Measurements from ENCODE around the gene CDH4. TPM values are rescaled to one million over a fixed set of nuclear protein-coding genes. Genes with fewer than 3 reads are reported as not detected.

Gene CDH4
- total RNA-seq, 1 donor from 2014 or later: 2.9 TPM

GRCh38 chr20:61297986-61298385 is 45.9 kb downstream of the CDH4 start:
- H3K36me3 ChIP-seq: no peaks in the 10 kb centered on the region
- no peaks in the 10 kb centered on the region for H3K9me3 Mint-ChIP-seq
- H3K4me2 ChIP-seq: no peak overlapping the region
- TF ChIP-seq CTCF (IDR thresholded peaks at IDR 0.05): no peak
- H3K27ac Mint-ChIP-seq: no peak overlapping the region
- no peak overlapping the region for H2AFZ ChIP-seq (replicated peaks)
- no peaks in the 10 kb centered on the region for H4K20me1 ChIP-seq (ENCODE audit: low read depth)
- H3K27me3 ChIP-seq: no peaks in the 10 kb centered on the region
- peaks cover 43% of the 10 kb centered on the region for H3K4me1 Mint-ChIP-seq
- DNase-seq (ENCODE audit: low spot score): no peak
- peaks cover 6% of the 10 kb centered on the region for H3K27me3 Mint-ChIP-seq (ENCODE audit: insufficient read depth, low read depth)
- no peaks in the 10 kb centered on the region for H3K79me2 ChIP-seq (ENCODE audit: low read depth)
- H3K4me3 ChIP-seq: no peak overlapping the region
- H3F3A ChIP-seq (ENCODE audit: low read depth): no peaks in the 10 kb centered on the region
- H3K9me3 ChIP-seq (ENCODE audit: low read depth): no peaks in the 10 kb centered on the region
- H3K36me3 Mint-ChIP-seq: peaks cover 7% of the 10 kb centered on the region
- peaks cover 11% of the 10 kb centered on the region for H3K4me1 ChIP-seq
- H3K27ac ChIP-seq: no peak overlapping the region
- no peak overlapping the region for H3K9ac ChIP-seq
- no peak overlapping the region for H3K4me3 Mint-ChIP-seq

GRCh38 chr20:61298661-61299060 is 46.6 kb downstream of the CDH4 start:
- H3K27me3 ChIP-seq: no peaks in the 10 kb centered on the region
- no peaks in the 10 kb centered on the region for H3K36me3 ChIP-seq
- H3F3A ChIP-seq (ENCODE audit: low read depth): no peaks in the 10 kb centered on the region
- H3K9me3 ChIP-seq (ENCODE audit: low read depth): no peaks in the 10 kb centered on the region
- H3K27me3 Mint-ChIP-seq (ENCODE audit: insufficient read depth, low read depth): peaks cover 7% of the 10 kb centered on the region
- H3K9me3 Mint-ChIP-seq: no peaks in the 10 kb centered on the region
- peaks cover 7% of the 10 kb centered on the region for H3K36me3 Mint-ChIP-seq
- H3K27ac ChIP-seq: no peak overlapping the region
- peaks cover 11% of the 10 kb centered on the region for H3K4me1 ChIP-seq
- TF ChIP-seq EZH2 (IDR thresholded peaks at IDR 0.05) (no peak), CTCF (IDR thresholded peaks at IDR 0.05) (no peak)
- peaks cover 44% of the 10 kb centered on the region for H3K4me1 Mint-ChIP-seq
- H3K9ac ChIP-seq: no peak overlapping the region
- H3K4me3 ChIP-seq: no peak overlapping the region
- no peaks in the 10 kb centered on the region for H3K79me2 ChIP-seq (ENCODE audit: low read depth)
- no peak overlapping the region for H3K4me3 Mint-ChIP-seq
- no peak for DNase-seq (ENCODE audit: low spot score)
- no peaks in the 10 kb centered on the region for H4K20me1 ChIP-seq (ENCODE audit: low read depth)
- peak overlapping the region; percentile 86 for H3K27ac Mint-ChIP-seq
- H3K4me2 ChIP-seq: no peak overlapping the region
- H2AFZ ChIP-seq (replicated peaks): no peak overlapping the region

- Histone ChIP-seq H3K9me3 (ENCODE audit: low read depth) (no peaks in the 10 kb centered on the region), H3K79me2 (ENCODE audit: low read depth) (no peaks in the 10 kb centered on the region), H3K27me3 (no peaks in the 10 kb centered on the region), H3K27ac (no peak overlapping the region), H3K36me3 (no peaks in the 10 kb centered on the region), H2AFZ (replicated peaks) (no peak overlapping the region), H3K4me1 (peaks cover 11% of the 10 kb centered on the region), H3K4me2 (no peak overlapping the region), H4K20me1 (ENCODE audit: low read depth) (no peaks in the 10 kb centered on the region), H3K4me3 (no peak overlapping the region), H3K9ac (no peak overlapping the region), H3F3A (ENCODE audit: low read depth) (no peaks in the 10 kb centered on the region)
- Mint-ChIP-seq H3K27me3 (ENCODE audit: insufficient read depth, low read depth) (peaks cover 7% of the 10 kb centered on the region), H3K27ac (peak overlapping the region; percentile 65), H3K36me3 (peaks cover 7% of the 10 kb centered on the region), H3K4me1 (peaks cover 44% of the 10 kb centered on the region), H3K9me3 (no peaks in the 10 kb centered on the region), H3K4me3 (no peak overlapping the region)
- DNase-seq (ENCODE audit: low spot score): no peak
- TF ChIP-seq EZH2 (IDR thresholded peaks at IDR 0.05) (no peak), EZH2phosphoT487 (IDR thresholded peaks at IDR 0.05) (no peak), CTCF (IDR thresholded peaks at IDR 0.05) (no peak)
Observed at GRCh38 chr20:61299104-61299503, 47.0 kb downstream of the CDH4 start.

- no peak overlapping the region for H2AFZ ChIP-seq (replicated peaks)
- no peak overlapping the region for H3K9ac ChIP-seq
- Mint-ChIP-seq H3K4me1 (peaks cover 44% of the 10 kb centered on the region), H3K36me3 (peaks cover 7% of the 10 kb centered on the region), H3K27me3 (ENCODE audit: insufficient read depth, low read depth) (peaks cover 7% of the 10 kb centered on the region), H3K27ac (peak overlapping the region; percentile 65), H3K9me3 (no peaks in the 10 kb centered on the region), H3K4me3 (no peak overlapping the region)
- peaks cover 11% of the 10 kb centered on the region for H3K4me1 ChIP-seq
- no peak for DNase-seq (ENCODE audit: low spot score)
- H3K4me3 ChIP-seq: no peak overlapping the region
- no peak overlapping the region for H3K27ac ChIP-seq
- no peak overlapping the region for H3K4me2 ChIP-seq
- no peak for TF ChIP-seq EZH2phosphoT487 (IDR thresholded peaks at IDR 0.05)
- no peak for TF ChIP-seq CTCF (IDR thresholded peaks at IDR 0.05)
- no peak for TF ChIP-seq EZH2 (IDR thresholded peaks at IDR 0.05)
- H3K36me3 ChIP-seq: no peaks in the 10 kb centered on the region
- no peaks in the 10 kb centered on the region for H3K27me3 ChIP-seq
- H3K9me3 ChIP-seq (ENCODE audit: low read depth): no peaks in the 10 kb centered on the region
- H3F3A ChIP-seq (ENCODE audit: low read depth): no peaks in the 10 kb centered on the region
- no peaks in the 10 kb centered on the region for H4K20me1 ChIP-seq (ENCODE audit: low read depth)
- no peaks in the 10 kb centered on the region for H3K79me2 ChIP-seq (ENCODE audit: low read depth)
Observed at GRCh38 chr20:61299618-61300017, 47.6 kb downstream of the CDH4 start.

Measured in neural progenitor cell (in vitro differentiated cells).